HG03457 (cell line): ENCODE data around the gene IFT122.
A peak's percentile ranks its signal among the peaks of the same experiment; 100 is the strongest.

Source experiments
- ATAC-seq: cut with Tn5 transposase; IDR thresholded peaks from one replicate; pipeline ENCODE4 v1.9.1; 2021; ENCODE audit warnings: moderate number of reproducible peaks; ENCODE audit not compliant: unreplicated experiment

IFT122 gene

GRCh38 chr3:129434140-129434539, 5.9 kb upstream of the IFT122 start:
- ATAC-seq = no peak

GRCh38 chr3:129435367-129435766, 4.7 kb upstream of the IFT122 start:
- no peak for ATAC-seq

- ATAC-seq = peak; percentile 5
These were observed 703 bp upstream of the IFT122 start for GRCh38 chr3:129439226-129439816.

- no peak for ATAC-seq
These were observed 680 bp downstream of the IFT122 start for GRCh38 chr3:129440618-129441190.

GRCh38 chr3:129441215-129441614, 1.2 kb downstream of the IFT122 start:
- ATAC-seq = no peak

GRCh38 chr3:129441782-129442181, 1.8 kb downstream of the IFT122 start:
- no peak for ATAC-seq

GRCh38 chr3:129442486-129442885, 2.5 kb downstream of the IFT122 start:
- ATAC-seq = no peak

GRCh38 chr3:129442947-129443346, 2.9 kb downstream of the IFT122 start:
- ATAC-seq = no peak

GRCh38 chr3:129445471-129445870, 5.4 kb downstream of the IFT122 start:
- no peak for ATAC-seq

GRCh38 chr3:129446926-129447325, 6.9 kb downstream of the IFT122 start:
- ATAC-seq = no peak

GRCh38 chr3:129448186-129448895, 8.3 kb downstream of the IFT122 start:
- no peak for ATAC-seq

GRCh38 chr3:129449279-129450115, 9.5 kb downstream of the IFT122 start:
- ATAC-seq = no peak

- no peak for ATAC-seq
These were observed 13.7 kb downstream of the IFT122 start for GRCh38 chr3:129453732-129454131.

- ATAC-seq = no peak
These were observed 20.1 kb downstream of the IFT122 start for GRCh38 chr3:129460155-129460554.

- no peak for ATAC-seq
These were observed 20.5 kb downstream of the IFT122 start for GRCh38 chr3:129460572-129460971.

- no peak for ATAC-seq
These were observed 21.0 kb downstream of the IFT122 start for GRCh38 chr3:129461022-129461421.

- no peak for ATAC-seq
These were observed 21.6 kb downstream of the IFT122 start for GRCh38 chr3:129461461-129462146.

GRCh38 chr3:129462361-129462968, 22.4 kb downstream of the IFT122 start:
- ATAC-seq = no peak

GRCh38 chr3:129463094-129463493, 23.1 kb downstream of the IFT122 start:
- ATAC-seq = no peak

GRCh38 chr3:129463716-129464115, 23.7 kb downstream of the IFT122 start:
- ATAC-seq = no peak

- ATAC-seq = no peak
These were observed 27.9 kb downstream of the IFT122 start for GRCh38 chr3:129467932-129468331.
